GM19468 (cell line): ENCODE data around the gene UBE2V1.
"Not testable (repeated sequence)": the region's sequence is repeated elsewhere in the genome, so short reads cannot be mapped to it uniquely, and the experiment has no call there.

ENCODE experiments used
- ATAC-seq: cut with Tn5 transposase; IDR thresholded peaks from one replicate; pipeline ENCODE4 v1.9.1; 2021; ENCODE audit warnings: mild to moderate bottlenecking, moderate library complexity, moderate number of reproducible peaks; ENCODE audit not compliant: unreplicated experiment; ENCODE audit errors: extremely low read depth

UBE2V1 gene

DNA sequence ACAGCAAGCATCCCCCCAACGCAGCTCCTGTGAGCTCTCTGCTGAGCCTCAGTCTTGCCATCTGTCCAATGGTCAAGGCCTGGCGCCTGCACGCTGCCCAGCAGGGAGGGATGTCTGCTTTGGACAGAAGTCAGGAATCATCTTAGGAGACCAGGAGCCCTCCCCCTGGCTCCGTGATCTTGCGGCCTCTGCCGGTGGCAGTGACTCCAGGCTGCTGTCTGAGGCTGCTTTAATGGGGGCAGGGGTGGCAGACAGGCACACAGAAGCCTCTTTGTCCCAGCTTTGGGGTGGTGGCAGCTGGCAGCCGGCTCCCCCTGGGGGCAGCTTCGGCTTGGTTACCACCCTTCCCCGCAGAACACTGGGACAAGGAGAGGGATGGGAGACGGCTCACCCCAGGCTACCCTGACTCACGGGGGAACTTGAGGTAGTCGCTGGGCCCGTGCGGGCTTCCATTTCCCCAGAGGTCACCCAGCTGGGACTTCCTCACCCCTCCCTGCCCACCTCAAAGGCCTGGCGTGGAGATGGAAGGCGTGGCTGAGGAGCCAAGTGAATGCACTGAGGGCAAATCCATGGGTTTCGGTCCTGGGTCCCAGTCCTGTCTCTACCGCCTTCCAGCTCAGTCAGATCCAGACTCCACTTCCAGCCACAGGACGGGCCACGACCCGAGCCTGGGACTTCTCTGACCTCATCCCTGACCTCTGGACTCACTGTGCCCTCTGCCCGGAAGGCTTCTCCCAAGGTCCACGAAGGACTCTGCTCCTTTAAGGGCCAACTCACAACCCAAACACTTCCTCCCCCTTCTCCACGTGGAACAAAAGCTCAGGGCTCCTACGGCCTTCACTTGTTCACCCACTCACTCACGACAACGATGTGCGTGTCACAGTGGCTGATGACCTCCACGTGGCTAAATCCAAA, 25.8 kb upstream of the UBE2V1 start:
- no peak for ATAC-seq

DNA sequence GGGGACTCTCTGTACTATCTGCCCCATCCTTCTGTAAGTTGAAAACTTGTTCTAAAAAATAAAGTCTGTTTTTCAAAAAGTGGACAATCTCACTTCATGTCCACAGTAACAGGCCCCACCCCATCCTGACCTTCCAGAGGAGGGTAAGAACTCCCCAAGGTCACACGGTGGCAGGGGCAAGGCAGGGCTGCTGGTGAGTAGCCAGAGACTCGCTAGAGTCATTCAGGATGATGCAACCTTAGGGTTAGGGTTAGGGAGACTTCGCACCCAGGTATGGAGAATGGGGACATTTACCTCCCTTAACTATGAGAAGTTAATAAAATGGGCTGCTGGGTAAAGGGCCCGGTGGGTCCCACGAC, 25.1 kb upstream of the UBE2V1 start:
- ATAC-seq = no peak

DNA sequence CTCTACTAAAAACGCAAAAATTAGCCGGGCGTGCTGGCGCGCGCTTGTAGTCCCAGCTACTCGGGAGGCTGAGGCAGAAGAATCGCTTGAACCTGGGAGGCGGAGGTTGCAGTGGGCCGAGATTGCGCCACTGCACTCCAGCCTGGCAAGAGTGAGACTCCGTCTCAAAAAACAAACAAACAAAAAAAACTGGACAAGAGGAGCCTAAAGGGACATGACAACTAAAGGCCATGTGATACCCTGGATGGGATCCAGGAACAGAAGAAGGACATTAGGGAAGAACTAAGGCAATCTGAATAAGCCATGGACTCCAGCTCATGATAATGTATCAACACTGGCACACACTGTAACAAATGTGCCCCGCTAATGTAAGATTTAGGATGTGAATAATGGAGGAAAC, 24.8 kb upstream of the UBE2V1 start:
- not testable (repeated sequence) for ATAC-seq

DNA sequence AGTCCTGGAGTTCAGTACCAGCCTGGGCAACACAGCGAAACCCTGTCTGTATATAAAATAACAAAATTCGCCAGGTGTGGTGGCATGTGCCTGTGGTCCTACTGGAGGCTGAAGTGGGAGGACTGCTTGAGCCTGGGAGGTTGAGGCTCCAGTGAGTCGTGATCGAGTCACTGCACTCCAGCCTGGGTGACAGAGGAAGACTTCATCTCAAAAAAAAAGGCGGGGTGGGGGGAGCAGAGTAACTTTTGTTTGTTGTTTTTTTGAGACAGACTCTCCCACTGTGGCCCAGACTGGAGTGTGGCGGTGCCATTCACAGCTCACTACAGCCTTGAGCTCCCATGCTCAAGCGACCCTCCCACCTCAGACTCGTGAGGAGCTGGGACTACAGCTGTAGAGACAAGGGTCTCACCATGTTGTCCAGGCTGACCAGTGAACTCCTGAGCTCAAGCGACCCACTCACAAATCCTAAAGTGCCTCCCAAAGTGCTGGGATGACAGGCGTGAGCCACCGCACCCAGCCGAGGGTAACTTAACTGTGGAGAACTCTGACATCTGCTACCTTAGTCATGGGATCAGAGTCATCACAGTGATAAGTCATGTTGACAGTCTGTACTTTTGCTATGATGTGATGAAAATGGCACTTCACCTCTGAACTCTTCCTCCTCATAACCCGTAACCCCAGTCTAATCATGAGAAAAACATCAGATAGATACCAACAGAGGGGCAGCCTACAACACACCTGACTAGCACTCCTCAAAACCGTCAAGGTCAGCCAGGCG, 24.1 kb upstream of the UBE2V1 start:
- ATAC-seq = no peak

DNA sequence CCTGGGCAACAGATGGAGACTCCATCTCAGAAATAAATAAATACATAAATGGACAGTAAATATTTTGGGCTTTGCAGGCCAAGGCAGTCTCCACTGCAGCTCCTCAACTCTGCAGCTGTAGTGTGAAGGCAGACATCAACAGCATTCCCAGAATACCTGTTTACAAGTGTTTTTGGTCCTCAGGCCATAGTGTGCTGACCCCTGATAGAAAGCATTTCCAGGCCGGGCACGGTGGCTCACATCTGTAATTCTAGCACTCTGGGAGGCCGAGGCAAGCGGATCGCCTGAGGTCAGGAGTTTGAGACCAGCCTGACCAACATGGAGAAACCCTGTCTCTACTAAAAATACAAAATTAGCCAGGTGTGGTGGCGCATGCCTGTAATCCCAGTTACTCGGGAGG, 22.2 kb upstream of the UBE2V1 start:
- not testable (repeated sequence) for ATAC-seq

DNA sequence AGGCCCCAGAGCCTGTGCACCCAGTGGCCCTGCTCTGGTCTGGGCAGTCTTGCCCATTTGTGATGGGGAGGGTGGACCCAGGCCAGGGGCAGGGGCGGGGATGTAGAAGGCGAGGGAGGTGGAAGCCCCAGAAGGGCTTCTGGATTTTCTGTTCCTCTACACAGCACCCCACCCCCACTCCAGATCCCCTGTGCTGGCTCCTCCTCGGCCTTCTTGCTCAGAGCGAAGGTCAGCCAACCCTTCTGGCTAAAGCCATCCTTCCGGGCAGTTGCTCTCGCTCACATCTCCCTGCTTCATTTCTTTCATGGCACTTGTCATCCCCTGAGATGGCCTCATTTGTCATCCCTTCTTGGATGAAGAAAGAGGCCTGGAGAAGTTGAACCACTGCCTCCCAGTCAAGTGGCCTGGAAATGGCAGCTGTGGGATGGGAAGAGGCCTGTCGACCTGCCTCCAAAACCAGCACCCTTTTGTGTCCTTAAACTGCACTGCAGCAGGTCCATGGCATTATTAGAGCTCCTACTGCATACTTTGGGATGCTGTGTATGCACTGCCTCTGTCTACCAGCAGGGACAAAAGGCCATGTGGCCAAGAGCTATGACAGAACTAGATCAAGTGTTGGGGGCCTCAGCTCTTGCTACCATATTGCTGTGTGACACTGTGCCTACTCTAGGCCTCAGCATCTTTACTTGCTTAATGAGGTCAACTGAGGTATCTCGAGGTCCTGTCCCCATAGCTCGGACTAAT, 20.7 kb upstream of the UBE2V1 start:
- no peak for ATAC-seq

DNA sequence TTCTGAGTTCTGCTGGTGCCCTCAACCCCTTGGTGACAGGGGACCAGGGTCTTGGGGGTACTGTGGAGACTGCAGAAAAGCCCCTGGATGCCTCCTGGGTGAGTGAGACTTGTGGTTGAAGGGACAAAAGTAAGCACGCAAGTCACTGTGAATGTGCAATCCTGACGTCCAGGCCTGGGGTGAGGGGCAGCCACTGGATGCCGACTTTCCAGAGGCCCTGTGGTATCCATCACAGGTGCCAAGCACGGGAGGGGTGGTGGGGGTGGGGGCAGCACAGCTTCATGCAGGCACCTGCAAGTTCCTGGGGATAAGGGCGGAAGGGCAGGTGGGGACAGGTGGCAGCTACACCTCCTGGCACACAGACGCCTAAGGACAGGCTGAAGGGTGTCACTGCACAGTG, 20.1 kb upstream of the UBE2V1 start:
- no peak for ATAC-seq

DNA sequence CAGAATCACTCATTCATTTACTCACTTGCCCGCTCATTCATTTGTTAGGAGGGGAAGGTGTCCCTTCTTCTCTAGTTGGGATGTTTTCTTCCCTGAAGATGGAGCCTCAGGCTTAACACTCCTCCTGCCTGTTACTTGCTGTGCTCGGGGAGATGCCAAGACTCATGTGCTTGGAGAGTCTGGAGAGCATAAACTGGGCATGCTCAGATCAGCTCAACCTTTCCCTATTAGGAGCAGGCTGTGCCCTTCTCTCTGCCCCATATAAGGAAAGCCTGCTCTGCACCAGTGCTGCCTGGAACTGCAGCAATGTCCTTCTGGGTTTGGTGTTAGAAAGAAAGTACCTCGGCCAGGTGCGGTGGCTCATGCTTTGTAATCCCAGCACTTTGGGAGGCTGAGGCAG, 18.0 kb upstream of the UBE2V1 start:
- no peak for ATAC-seq

DNA sequence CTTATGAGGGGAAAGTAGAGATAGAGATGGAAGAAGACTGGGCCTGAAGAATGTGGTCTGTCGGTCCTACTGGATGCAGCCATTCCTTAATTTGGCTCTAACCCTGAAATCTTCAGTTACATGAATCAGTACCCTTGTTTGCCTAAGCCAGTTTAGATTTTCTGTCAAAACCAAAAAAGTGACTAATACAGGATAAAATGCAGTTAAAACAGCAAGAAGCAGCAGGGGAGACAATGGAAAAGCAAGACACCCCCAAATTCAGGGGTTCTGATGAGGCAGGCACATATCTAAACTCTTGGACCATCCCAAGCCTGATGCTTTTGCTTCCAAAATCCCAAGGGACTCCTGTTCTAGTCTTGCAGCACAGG, 17.4 kb upstream of the UBE2V1 start:
- no peak for ATAC-seq

DNA sequence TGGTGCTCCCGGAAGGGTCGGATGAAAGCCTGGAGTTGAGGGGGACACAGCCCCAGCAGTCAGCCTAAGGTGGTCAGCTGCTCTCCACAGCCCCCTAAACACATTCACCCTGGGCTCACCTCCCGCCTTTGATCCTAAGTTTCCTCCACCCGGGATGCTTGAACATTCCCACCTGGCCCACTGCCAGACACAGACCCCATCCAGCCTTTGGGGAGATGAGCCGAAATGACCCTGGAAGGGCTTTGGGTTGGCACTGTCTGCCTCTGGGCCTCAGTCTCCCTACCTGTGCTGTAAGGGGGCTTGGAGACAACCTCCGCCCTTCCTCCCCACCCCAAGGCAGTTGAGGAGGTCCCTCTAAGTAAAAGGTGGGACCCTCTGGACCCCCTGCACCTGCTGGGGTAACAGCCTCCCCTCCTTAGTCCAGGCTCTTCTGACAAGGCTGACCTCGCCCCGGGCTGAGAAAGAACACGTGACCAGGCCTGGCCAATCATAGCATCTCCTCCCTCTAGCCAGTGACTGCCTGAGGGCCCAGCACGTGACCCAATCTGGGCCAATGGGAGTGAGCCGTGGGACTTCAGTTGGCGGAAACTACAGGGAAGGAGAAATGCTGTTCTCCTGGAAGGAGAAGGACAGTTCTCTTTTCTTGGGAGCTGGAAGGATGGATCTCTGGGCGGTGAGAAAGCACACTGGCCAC, 16.9 kb upstream of the UBE2V1 start:
- ATAC-seq = no peak

DNA sequence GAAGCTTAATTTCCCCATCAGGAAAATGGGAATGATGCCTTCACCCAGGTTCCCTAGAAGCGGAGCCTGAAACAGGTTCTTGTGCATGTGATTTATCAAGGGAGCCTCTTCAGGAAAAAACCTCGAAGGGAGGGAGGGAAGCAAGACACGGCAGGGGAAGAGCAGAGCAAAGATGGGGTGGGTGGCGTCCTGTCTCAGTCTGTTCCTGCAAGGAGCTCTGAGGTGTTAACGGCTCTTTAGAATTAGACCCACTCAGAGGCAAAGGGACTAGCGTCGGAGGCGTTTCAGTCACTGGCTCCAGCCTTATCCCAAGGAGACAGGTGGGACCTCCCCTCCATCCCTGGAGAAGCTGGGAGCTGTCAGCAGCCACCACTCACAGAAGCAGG, 15.6 kb upstream of the UBE2V1 start:
- ATAC-seq = no peak

DNA sequence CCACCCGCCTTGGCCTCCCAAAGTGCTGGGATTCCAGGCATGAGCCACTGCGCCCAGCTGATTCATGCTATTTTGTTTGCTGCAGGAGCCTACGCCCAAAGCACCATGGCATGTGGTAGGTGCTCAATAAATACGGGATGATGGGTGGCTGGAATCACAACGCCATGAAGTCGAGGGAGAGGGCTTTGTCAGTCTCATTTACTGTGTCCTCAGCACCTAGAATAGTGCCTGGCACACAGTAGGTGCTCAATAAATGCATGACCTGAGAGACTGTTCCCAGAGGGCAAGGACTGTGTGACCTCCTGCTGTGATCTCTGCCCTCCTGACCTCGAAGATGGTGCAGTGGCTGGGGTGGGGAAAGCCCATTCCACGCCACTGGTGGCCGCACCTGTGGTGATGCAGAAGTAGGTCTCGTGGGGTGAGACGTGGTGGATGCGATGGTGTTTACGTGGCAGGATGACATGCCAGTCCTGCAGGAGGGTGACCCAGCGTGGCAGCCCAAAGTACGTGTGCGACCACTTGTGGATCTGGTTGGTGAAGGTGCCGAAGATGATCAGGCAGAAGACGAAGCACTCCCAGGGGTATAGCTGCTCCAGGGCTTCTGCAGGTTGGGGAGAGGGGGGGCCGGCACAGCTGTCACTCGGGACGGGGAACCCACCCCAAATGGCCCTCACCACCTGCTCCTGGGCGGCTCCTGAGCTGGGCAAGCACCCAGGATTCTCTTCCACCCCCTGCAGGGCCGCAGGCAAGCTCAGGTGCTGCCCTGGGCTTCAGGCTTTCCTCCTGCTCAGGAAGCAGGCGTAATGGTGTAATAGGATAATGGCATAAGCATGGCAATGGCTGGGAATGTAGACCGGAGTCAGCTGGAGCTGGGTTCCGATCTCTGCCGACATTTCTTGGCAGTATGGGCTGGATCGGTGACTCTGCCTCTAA, 14.9 kb upstream of the UBE2V1 start:
- ATAC-seq = no peak

DNA sequence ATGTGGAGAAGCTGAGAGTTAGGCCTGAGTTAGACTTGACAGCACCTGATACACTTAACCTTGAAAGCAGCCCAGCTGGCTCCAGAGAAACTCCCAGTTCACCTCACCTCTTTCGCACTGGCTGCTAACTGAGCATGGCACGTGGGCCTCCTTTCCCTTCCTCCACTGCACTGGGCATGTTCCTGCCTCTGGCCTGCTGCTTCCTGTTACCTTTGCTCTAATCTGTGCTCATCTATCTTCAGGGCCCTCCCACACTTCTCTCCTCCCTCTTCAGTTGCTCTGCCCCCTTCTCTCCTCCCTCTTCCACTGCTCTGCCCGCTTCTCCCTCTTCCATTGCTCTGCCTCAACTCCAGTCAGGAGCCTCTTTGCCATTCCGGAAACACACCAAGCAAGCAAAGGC, 13.7 kb upstream of the UBE2V1 start:
- ATAC-seq = no peak

DNA sequence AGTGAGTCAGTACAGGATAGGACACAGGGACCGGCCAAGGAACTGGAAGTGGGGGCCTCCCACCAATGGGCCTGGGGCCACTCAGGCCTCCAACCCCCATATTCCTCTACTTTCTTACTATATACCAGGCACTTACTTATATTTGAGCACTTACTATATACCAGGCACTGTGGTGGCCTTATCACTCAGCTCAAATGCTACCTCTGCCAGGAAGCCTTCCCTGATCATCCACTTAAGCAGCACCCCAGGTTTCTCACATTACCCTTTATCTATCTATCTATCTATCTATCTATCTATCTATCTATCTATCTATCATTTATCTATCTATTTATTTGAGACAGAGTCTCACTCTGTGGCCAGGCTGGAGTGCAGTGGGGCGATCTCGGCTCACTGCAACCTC, 12.3 kb upstream of the UBE2V1 start:
- ATAC-seq = no peak

DNA sequence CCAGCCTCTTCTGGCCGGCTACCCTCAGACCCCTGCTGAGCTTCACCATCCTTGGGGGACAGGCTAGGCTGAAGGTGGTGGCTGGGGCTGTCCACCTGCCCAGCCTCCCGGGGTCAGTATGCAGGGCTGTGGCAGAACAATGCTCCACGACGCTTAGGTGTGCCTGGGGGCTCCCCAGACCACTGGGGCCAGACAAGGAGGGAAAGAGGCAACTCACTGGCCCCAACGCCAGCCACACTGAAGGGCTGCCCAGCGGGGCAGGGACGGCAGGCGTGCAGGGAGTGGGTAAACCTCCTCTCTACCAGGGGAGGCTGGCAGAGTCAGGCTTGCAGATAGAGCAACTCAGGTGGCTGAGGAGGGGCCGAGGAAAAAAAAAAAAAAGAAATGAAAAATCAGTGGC, 11.5 kb upstream of the UBE2V1 start:
- no peak for ATAC-seq

DNA sequence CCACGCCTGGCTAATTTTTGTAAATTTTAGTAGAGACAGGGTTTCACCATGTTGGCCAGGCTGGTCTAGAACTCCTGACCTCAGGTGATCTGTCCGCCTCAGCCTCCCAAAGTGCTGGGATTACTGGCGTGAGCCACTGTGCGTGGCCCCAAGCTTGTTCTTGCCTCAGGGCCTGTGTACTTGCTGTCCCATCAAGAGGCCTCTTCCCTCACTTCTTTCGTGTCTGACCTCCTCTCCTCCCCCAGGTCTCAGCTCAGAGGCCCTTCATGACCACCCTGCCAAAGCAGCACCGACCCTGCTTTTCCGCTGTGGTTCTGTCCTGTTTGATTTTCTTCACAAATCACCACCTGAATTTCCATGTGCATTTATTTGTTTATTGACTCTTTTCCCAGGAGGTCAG, 10.5 kb upstream of the UBE2V1 start:
- ATAC-seq = no peak

DNA sequence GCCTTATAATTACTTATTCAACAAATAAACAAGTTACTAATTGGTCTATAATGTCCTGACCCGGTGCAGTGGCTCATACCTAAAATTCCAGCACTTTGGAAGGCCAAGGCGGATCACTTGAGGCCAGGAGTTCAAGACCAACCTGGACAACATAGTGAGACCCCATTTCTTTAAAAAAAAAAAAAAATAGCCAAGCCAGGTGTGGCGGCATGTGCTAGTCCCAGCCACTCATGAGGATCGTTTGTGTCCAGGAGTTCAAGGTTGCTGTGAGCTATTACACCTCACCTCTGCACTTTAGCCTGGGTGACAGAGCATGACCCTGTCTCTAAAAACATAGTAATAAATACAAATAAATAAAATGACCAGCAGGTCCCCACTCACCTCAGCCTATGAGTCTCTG, 9.8 kb upstream of the UBE2V1 start:
- ATAC-seq = no peak

DNA sequence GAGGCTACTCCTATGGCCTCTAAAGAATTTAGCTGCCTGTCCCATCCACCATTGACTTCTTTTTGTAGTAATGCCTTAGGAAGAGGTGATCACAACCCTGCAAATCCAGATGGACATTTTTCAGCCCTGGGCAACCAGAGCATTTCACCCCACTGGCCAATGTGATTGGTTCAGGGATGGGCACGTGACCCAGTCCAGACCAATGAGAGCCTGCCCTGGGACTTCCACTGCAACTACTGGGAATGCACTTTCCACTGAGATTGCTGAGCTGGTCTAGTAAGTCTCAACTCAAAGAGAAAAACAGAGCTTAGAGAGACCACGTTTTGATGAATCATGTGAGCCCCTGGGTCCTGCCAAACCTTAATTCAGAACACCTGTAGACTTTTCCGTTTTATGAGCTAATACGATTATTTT, 8.9 kb upstream of the UBE2V1 start:
- no peak for ATAC-seq

DNA sequence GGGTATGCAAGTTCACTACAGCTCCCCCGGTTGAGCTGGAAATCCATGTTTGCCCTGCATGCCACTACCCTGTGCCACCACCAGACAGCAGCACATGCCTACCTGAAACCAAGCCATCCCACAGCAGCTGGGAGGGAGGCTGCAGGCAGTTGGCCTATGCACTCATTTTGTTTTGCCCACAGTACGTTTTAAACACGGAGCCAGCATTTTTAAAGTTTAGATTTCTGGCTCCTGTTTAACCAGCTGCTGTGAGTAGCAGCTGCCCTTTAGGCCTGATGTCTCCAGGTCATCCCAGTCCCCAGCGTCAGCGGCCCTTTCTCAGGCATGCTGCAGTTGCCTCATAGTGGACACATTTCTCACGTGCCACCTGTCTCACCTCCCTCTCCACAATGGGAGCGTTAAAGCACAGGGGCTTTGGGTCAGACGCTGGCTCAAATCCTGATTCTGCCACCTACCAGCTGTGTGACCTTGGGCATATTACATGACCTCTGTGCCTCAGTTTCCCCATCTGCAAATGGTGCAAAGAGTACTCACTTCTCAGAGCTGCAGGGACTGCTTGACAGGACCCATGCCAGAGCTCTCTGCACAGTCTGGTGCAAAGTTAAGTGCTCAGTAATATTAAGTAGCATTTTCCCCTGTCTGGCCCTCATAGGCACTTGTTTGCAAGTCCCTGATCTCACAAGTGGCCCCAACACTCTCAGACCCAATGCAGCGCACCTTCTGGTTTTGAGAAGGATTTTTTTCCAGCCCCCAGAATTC, 8.2 kb upstream of the UBE2V1 start:
- no peak for ATAC-seq
